HT-29 (cell line): ENCODE data around the gene CEP57L1. TPM values are rescaled to one million over a fixed set of nuclear protein-coding genes. Genes with fewer than 3 reads are reported as not detected.
"Not testable (repeated sequence)": the region's sequence is repeated elsewhere in the genome, so short reads cannot be mapped to it uniquely, and the experiment has no call there.

Experiments
- DNase-seq: peaks from one replicate; pipeline ENCODE4 v3.0.0-alpha.2; 2015; ENCODE audit warnings: low spot score
- total RNA-seq: library from RNA; depleted of rRNA; stranded (reverse); fragments of >200 nt; shearing (Covaris generic); gene quantifications from 2 replicates; pipeline ENCODE4 v1.2.3, GENCODE V29; 2014

The CEP57L1 gene
- total RNA-seq, 1 experiment from 2014 or later = 8.7 TPM

DNA sequence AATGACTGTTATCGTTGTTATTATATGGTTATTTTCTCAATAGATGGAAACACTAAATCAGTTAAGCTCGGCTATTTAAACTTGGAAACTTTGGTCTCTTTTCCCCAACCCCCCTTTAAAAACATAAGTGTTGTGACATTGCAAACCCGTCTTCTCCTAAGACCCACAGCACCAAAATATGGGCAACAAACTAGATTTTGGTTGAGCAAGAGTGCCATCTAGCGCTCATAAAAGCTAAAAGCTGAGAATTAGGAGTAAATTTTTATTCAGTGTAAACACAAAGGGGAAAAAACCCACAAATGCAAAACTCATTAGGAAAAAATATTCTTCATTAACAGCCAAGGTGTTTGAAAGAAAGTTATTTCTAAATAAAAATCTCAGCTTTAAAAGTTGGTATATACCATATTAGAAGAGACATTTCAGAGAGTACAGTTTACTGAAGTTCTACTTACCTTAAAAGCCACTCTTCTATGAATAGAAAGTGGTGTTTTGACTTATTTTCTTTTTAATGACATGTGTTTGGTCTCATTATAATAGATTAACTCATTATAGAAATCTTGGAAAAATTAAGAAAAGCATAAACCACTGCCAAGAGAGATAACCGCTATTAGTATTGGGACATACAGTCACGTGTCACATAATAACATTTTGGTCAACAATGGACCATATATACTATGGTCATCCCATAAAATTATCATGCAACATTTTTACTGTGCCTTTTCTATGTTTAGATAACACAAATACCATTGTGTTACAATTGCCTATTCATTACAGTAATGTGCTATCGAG is 21.8 kb upstream of the CEP57L1 start:
- DNase-seq = peak; percentile 90

- no peak for DNase-seq
Observed at GRCh38 chr6:109074133-109074415, 21.2 kb upstream of the CEP57L1 start.

GRCh38 chr6:109075934-109076333 is 19.4 kb upstream of the CEP57L1 start:
- DNase-seq = no peak

GRCh38 chr6:109076377-109076776 is 18.9 kb upstream of the CEP57L1 start:
- DNase-seq = no peak

DNA sequence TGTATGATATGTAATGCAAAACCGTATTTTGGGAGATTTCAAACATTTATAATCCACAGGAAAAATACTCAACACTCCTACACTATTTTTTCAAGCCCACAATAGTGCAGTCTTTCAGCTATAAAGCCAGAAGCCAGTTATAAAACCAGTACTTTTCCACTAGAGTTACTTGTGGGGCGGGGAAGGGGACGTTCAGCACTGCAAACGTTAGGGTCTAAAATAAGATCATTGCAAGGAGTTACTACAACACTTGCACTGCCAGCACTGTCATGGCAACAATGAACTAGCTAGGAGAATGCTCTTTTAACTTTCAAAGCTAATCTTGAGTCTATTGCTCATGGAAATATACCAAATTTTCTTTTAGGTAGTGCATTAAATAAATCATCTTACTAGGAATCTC is 15.3 kb upstream of the CEP57L1 start:
- DNase-seq = no peak

DNA sequence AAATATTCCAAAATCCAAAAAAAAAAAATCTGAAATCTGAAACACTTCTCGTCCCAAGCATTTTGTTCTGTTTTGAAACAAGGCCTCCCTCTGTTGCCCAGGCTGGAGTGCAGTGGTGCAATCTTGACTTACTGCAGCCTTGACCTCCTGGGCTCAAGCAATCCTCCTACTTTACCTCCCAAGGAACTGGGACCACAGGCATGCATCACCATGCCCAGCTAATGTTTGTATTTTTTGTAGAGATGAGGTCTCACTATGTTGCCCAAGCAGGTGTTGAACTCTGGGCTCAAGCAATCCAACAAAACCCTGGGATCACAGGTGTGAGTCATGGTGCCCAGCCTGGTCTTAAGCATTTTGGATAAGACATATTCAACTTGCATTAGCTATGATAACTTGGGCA is 14.3 kb upstream of the CEP57L1 start:
- DNase-seq = no peak

- no peak for DNase-seq
Observed at GRCh38 chr6:109081516-109082187, 13.7 kb upstream of the CEP57L1 start.

DNA sequence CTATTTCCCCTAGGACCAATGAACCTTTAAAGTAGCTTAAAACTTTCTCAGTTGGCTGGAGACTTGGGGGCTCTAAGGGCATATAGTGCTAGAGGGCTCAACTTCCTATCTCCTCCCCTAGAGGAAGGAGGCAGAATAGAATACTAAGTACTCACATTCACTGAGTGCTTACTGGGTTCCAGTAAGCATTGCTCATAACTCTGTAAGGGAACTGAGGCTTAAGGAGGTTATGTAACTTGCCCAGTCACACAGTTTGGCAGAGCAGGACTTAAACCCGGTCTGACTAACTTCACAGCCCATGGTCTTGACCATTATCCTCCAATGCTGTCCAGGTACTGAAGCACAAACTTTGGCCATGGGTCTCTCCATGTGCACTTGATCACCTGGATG is 13.1 kb upstream of the CEP57L1 start:
- DNase-seq = no peak

- DNase-seq = no peak
Observed at GRCh38 chr6:109083657-109084056, 11.7 kb upstream of the CEP57L1 start.

GRCh38 chr6:109084146-109084545 is 11.2 kb upstream of the CEP57L1 start:
- not testable (repeated sequence) for DNase-seq

DNA sequence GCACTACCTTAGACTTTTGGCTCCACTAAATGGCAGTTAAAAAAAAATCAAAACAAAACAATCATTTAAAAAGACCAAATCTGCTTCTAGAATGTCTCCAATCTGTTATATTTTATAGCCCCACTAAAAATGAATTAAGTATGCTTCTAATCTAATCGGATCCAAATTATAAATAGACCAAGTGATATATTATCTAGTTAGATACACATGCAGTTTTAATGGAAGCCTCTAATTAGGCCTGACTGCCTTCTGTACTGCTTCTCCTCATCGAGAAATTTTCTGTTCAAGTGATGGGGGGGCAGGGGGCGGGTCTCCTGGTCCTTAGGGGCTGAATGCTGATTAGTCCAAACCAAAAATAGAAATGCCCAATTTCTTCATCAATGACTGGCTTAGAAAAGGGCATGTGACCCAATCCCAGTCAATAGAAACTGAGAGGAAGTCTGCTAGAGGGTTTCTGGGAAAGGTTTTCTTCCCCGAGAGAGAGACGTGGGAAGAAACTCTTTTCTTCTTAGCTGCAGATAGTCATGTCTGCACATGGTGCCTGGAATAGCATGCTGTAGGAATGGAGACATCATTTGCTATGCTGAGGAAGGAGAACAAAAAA is 7.5 kb upstream of the CEP57L1 start:
- no peak for DNase-seq

DNA sequence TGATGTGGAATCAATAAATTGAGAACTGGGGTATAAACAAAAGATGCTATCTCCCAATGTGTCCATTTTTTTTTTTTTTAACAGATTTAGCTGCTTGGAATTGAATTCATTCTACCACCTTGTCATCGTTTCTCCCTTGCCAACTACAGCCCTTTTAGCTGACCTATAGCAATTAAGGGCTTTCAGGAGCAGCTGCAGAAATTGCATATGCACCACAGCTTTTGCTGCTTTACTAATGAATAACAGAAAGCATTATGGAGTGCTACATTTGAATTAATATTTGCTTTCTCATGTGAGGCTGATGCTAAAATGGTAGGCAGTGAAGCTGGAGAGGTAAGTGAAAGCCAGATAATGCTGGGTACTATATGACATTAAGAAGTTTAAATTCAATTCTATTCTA is 6.3 kb upstream of the CEP57L1 start:
- no peak for DNase-seq

DNA sequence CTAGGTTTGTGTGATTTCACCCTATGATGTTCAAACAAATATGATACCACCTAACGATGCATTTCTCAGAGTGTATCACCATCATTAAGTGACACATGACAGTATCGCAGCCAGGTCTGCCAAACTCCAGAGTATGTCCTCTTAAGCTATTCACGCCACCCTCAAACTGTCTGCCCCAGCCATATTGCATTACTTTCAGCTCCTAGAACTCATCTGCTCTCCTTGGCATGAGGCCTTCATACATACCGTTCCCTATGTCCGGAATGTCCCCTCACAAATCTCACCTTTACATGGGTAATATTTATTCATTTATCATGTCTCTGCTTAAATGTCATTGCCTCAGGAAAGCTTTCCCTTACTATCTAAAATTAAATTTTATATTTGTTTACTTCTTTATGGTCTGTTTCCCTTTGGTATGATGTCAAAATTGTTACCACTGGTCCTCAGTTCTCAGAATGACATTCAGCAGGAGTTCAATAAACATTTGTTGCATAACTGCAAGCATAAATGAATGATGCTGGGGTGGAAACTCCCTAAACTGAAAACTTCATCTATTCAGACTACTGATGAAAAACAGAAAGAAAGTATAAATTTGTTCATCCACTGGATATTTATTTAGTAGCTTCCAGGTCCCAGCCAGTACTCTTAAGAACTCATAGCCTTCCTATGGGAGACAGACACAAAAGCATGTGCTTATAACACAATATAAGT is 3.8 kb upstream of the CEP57L1 start:
- DNase-seq = no peak

- DNase-seq = no peak
Observed at GRCh38 chr6:109092074-109092473, 3.2 kb upstream of the CEP57L1 start.

DNA sequence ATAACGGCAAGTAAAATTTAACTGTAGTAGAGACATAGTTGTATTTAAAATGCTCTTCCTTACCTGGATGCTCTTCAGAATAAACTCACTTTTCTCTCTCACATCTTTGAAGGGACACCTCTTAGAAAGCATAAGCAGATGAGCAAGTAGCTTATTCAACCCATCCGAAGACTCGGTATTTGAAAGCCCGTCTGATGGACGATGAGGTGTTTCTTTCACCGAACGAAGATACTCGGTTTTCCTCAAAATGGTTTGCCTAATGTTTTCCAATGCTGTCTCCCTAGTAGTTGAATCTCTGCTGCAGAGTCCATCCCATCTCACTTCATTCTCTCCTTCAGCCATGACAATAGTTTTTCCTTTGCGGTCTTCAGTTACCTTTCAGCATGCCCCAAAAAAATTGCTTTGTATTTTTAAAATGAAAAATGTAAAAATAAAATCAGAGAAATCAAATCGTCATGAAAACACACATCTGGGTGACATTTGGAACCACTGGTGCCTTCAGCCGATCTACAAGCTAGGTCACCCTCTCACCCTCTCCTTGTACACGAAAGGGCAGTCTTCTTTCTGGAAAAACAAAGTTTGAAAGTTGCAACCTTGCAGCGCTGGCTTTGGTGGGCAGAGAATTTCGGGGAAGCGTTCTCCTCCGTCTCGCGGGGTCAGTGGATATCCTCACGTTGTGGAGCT is 1.4 kb upstream of the CEP57L1 start:
- peak; percentile 22 for DNase-seq

- peak; percentile 90 for DNase-seq
Observed at GRCh38 chr6:109094416-109095035, 781 bp upstream of the CEP57L1 start, which contains the start of gene SESN1. Gene SESN1 (minus strand): TSS chr6:109094846. CDS start chr6:109094073, 773 bp downstream.

DNA sequence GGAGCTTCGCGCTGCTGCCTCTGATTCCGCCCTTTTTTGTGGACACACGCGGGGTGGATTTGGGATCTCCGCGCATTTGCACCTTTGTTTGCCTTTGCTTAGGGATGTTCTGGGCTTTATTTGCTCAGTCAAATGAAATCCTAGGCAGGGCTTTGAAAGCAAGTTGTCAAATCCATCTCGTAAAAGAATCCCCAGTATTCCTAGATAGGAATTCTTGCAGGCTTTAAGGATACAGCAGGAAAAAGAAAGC is 453 bp downstream of the CEP57L1 start:
- no peak for DNase-seq

- no peak for DNase-seq
Observed at GRCh38 chr6:109096208-109096607, 901 bp downstream of the CEP57L1 start.

GRCh38 chr6:109097661-109098060 is 2.4 kb downstream of the CEP57L1 start:
- DNase-seq = no peak

GRCh38 chr6:109102762-109103161 is 7.5 kb downstream of the CEP57L1 start:
- no peak for DNase-seq

DNA sequence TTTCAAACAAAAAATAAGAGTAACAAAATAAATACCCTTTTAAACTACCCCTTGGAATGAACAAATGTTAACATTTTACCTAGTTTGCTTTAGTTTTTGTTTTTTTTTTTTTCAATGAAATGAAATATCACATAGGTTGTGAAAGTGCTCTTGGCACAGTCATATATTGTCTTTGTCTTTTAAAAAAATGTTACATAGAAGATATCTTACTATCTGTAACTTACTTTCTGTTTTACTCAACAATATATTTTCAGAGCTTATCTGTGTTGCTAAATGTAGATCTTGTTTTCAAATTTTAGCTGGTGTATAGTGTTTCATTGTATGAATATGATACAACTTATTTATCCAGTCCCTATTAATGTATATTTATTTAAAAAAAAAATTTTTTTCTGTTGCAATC is 8.6 kb downstream of the CEP57L1 start:
- DNase-seq = no peak

- DNase-seq = no peak
Observed at GRCh38 chr6:109104512-109104911, 9.2 kb downstream of the CEP57L1 start.
